HG03135 (cell line): Measurements from ENCODE around the gene CD83.

Source experiments
- ATAC-seq: cut with Tn5 transposase; IDR thresholded peaks from one replicate; pipeline ENCODE4 v1.9.1; 2021; ENCODE audit warnings: mild to moderate bottlenecking, moderate library complexity; ENCODE audit not compliant: unreplicated experiment

CD83 gene

DNA sequence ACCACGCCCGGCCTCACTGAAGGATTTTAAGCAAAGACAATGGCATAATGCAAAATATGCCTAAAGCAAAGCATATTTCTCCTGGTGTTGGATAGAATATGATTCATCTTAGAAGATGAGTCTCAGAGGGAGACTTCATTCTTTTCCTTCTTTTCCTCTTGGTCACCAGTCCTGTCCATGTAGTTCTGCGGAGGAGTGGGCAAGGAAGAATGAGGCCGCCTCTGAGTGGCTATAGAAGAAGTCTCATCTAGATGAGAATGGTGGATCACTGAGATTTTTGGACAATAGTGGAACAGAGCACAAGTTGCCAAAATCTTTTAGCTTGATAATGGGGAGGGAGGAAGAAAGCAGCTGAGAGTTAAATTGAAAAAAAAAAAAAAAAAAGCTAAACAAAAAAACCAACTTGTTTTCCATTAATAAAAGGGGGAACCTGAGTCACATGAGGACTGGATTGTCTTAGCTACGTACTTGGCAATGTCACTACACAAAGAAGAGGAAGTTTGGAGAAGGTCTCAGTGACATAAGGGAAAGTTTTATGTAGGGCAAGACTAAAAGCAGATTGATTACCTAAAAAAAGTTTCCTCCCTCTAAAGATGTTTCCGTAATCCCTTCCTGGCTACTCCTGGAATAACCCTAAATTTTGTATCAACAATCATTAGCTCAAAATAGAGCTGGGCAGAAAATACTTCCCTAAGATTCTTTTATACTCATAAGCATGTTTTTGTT is 6.0 kb downstream of the CD83 start:
- ATAC-seq, result no peak

DNA sequence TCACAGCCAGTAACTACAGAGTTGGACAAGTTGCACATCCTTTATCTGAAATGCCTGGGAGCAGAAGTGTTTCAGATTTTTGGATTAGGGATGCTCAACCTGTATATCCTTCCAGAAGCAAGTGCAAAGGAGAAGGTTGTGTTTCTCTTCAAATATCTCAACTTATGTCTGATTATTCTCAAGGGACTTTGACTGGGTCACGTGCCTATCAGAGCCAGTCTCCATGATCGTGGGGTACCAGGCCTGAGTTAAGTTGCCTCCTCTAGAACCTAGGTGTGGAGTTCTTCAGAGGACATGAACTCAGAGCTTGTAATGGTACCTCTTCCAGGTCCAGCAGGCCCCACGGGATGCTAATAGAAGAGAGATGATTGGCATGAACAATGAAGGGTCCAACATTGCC is 7.8 kb downstream of the CD83 start:
- ATAC-seq, result no peak

GRCh38 chr6:14126191-14126590 is 8.6 kb downstream of the CD83 start:
- ATAC-seq, result no peak

DNA sequence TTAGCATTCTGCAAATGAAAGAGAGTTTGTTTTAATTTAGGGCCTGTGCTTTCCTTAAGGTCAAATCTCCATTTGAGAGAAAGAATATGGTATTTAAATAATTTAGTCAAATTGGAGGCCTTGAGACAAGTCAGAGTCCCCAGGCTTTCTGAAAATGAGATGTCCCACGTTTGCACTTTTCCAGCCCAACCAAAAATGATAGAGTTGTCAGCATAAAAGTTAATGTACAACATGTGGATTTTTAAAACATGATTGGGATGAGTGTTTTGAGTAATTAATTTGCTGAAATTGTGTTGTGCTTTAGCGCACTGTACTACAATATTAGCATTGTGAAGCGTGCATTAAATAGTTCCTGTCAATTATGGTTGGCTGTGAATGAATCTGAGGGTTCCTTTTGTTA is 10.0 kb downstream of the CD83 start:
- no peak for ATAC-seq

DNA sequence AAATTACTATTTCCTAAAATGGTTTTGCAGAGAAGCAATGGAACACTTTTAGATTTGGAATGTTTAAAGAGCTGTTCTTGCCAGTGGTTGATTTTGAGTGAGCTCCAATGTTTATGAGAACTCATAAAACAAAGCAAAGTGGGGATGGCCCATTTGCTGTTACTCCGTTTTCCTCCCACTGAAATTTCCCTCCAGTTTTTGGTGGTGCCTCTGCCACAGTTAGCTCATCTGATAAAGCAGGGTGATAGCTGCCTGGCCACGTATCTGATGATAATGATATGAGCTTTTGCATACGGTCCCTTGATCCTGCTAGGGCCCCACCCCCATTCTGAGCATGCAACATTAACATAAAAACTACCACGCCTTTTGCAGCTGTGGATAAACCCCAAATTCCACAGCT is 10.4 kb downstream of the CD83 start:
- ATAC-seq, result no peak

DNA sequence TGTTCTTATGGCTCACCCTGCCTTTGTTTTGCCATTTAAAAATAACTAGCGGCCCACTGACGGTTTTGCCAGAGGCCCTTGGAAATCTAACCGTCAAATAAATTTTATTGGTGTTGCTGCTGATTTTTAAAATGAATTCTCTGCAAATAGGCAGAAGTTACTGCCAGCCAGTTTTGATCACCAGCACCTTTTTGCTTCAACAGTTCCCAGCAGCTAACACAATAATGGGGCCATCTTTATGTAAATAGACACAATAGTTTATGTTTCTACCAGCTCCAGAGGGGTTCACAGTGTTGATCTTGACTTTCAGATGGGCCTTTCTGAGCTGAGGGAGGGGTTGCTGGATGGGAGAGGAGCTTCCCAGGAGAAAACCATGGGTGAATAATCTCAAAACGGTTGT is 11.2 kb downstream of the CD83 start:
- ATAC-seq, result no peak

DNA sequence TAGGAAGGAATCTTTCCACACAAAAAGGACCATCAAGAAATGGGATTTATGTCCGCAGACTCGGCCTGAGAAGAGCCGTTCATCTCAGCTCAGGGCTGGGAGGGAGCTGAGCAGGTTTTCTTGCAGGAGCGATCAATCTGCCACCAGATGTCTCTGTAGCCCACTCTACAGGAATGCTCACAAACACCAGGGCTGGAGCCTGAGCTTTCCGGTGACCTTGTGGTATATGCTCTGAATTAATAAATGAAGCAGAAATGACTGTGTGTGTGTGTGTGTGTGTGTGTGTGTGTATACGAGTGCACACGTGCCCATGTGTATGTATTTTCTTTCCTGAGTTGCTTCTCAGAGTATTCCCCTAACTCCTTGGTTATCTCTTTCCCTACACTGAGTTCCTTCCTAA is 12.0 kb downstream of the CD83 start:
- no peak for ATAC-seq

DNA sequence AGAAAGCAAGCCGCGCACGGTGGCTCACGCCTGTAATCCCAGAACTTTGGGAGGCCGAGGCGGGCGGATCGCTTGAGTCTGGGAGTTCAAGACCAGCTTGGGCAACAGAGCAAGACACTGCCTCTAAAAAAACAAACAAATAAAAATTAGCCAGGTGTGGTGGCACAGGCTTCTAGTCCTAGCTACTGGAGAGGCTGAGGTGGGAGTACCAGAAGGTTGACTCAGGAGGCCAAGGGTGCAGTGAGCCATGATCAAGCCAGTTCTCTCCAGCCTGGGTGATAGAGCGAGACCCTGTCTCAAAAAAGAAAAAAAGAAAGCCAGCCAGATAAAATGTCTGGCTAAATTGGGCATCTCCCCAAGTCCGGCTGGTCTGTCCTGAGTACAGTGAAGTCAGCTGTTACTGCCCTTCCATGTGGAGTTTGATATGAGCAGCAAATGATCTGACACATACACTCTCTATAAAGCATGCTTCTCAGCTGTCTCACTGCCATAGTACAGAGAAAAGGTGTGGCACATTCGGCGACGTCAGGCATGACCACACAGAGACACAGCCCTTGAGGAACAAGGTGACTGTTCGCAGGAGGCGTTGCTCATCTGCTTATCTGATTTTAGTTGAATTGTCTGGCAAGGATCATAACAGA is 13.0 kb downstream of the CD83 start:
- no peak for ATAC-seq

- ATAC-seq, result no peak
Measured at GRCh38 chr6:14131579-14131978, 14.0 kb downstream of the CD83 start.

DNA sequence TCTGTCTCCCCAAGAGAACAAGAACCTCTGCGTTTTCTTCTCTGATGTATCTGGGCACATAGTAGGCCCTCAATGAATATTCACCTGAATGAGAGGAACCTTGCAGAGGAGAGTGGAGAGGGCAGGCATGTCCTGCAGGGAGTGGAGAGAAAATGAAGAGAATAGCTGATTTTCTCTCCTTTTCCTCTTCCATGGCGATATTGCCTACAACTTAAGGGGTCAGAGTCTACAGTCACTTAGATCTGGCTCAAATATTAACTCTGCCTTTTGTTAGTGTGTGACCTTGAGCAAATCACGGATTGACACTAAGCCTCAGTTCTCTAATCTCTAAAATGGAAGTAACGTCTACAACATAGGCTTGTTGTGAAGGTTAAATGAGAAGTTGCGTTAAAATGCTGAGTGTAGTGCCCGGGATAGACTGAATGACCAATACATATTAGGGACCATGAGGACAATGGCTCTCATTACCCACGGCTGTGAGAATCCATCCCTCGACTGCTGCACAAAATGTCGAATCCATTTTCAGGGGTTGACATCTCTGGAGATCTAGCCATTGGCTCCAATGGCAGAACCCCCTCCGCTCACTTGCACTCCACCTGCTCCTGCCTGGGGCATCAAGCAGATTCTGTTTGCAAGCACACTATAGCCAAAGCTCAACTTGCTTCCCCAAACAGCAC is 14.8 kb downstream of the CD83 start:
- ATAC-seq, result no peak

- ATAC-seq, result no peak
Measured at GRCh38 chr6:14132921-14133275, 15.3 kb downstream of the CD83 start.

- no peak for ATAC-seq
Measured at GRCh38 chr6:14134211-14134910, 16.8 kb downstream of the CD83 start.

GRCh38 chr6:14135893-14136539 is 18.4 kb downstream of the CD83 start:
- no peak for ATAC-seq

DNA sequence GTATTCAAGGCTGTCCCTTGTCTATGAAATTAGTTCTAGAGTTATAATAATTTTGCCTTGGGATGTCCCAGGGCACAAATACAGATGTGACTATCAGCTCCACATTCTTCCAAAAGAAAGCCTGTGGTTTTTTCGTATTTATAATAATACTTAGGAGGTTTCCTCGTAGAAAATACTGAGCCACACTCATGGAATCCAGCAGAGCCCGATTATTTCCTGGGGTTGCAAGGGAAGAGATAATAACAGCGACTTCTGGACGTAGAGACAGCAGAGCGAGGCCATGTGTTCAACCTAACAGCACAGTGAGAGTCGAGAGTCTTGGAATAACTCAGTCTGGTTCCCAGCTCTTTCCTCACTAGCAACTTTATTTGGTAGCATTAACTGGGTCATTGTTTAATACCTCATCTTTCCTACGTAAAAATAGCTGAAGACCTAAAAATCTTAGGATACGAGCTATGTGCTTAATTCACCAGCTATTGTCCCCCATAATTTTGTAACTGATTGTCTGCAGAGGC is 21.2 kb downstream of the CD83 start:
- ATAC-seq, result no peak

DNA sequence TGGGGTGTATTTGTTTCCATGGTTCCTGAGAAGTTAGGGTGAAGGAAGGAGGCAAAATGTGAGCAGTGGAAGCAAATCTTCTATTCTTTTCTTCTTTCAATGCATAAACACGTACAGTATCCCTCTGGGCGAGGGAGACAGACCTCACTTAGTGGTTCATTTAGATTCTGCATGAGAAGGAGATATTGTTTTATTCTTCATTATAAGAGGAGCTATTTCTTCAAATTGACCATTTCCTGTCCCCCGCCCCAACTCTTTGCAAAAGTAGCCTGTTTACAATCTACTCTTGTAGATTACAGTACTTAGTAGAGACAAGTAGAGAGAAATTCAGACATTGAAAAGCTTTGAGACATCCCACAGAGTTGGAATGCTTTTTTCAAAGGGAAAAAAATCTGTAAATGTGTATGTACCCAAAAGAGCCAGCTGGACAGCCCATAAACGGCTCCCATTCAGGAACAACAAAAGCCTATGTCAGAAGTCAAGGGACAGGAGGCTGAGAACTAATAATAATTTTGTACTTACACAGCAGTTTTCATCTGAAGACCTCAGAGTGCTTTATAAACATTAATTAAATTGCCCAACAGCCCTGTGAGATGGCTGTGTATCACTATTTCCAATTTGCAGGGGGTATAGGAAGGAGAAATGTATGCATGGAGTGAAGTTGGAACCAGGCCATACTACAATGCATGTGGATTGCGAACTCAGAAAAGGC is 23.9 kb downstream of the CD83 start:
- ATAC-seq, result no peak

DNA sequence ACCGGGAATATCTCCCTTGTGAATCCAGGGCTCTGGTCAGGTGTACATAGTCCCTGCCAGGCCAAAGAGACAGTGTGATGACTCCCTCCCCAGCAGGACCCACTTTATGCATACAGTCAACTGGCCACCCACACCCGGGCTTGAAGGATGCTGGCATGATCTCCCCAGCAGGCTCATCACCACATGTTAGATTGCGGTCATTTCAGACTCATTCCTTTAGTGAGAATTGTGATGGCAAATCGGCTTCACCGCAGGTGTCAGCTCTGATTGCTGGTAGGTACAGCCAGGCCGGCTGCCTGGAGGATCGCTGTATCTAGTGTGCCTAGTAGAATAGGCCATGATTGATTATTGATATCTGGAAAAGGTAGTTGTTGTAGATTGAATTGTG is 24.5 kb downstream of the CD83 start:
- ATAC-seq, result no peak

- ATAC-seq, result no peak
Measured at GRCh38 chr6:14142511-14143223, 25.1 kb downstream of the CD83 start.

DNA sequence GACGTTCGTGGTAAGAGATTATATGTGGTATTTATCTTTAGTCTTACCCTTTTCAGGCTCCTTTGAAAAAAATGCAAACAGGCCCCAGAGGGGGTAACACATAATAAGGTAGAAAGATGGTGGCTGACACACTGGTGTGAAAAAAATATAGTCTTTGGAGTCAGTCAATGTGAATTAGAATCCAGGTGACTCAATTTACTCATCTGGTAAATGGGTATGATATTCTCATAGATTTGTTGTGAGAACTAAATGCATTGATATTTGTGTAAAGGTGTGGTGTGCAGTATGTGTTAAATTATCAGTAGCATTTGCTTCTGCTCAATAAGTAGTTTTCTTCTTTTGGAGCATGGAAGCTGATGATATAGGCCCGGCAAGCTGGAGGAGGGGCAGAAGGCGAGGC is 25.7 kb downstream of the CD83 start:
- no peak for ATAC-seq

GRCh38 chr6:14144678-14145113 is 27.1 kb downstream of the CD83 start:
- ATAC-seq, result peak; percentile 71
